Kidney (tissue), 14 donors: ENCODE data around the gene SAMD4A. TPM values are rescaled to one million over a fixed set of nuclear protein-coding genes. Genes with fewer than 3 reads are reported as not detected.
"Not testable (repeated sequence)": the region's sequence is repeated elsewhere in the genome, so short reads cannot be mapped to it uniquely, and the experiment has no call there.

Experiments
- DNase-seq, 5 donors: peaks; one replicate each; pipeline ENCODE4 v3.0.0-alpha.2; 2013 to 2020
- FAIRE-seq: peaks from 2 replicates; lab custom pipeline; 2012; peaks lifted over from hg19 to GRCh38; lab: Jason Lieb, UNC
- H3K27ac ChIP-seq, 2 donors: one replicate each; pipeline ENCODE4 v1.7.0; 2013; ENCODE audit warnings: low read depth in 2 of 2, low read length in 2 of 2, inconsistent platforms in 1 of 2
- H3K27me3 ChIP-seq: one replicate; pipeline ENCODE4 v1.7.1; 2013; ENCODE audit warnings: low read length, inconsistent platforms; ENCODE audit not compliant: control insufficient read depth, insufficient read depth
- H3K36me3 ChIP-seq, 3 donors: one replicate each; pipeline versions ENCODE4 v1.7.0 to v1.7.1; 2013; ENCODE audit warnings: low read length in 3 of 3, control low read depth in 1 of 3, inconsistent platforms in 1 of 3; ENCODE audit not compliant: insufficient read depth in 3 of 3, control insufficient read depth in 2 of 3
- H3K4me1 ChIP-seq, 3 donors: one replicate each; pipeline versions ENCODE4 v1.7.0 to v1.7.1; 2013; ENCODE audit warnings: low read length in 3 of 3, inconsistent platforms in 1 of 3, low read depth in 1 of 3; ENCODE audit not compliant: control insufficient read depth in 2 of 3, insufficient read depth in 2 of 3
- H3K4me3 ChIP-seq, 3 donors: one replicate each; pipeline versions ENCODE4 v1.7.0 to v1.8.1; 2013; ENCODE audit warnings: low read length in 3 of 3, control low read depth in 1 of 3, inconsistent platforms in 1 of 3
- H3K9ac ChIP-seq, 3 donors: one replicate each; pipeline versions ENCODE4 v1.7.0 to v1.7.1; 2013; ENCODE audit warnings: low read length in 3 of 3, control low read depth in 1 of 3, inconsistent platforms in 1 of 3
- H3K9me3 ChIP-seq, 3 donors: one replicate each; pipeline versions ENCODE4 v1.7.0 to v1.7.1; 2013; ENCODE audit warnings: low read length in 3 of 3, control low read depth in 1 of 3, inconsistent platforms in 1 of 3; ENCODE audit not compliant: control insufficient read depth in 2 of 3, insufficient read depth in 1 of 3
- intact Hi-C: fragments of 100-400 bp; cut with DNase I; formaldehyde crosslinking; loops from one replicate; pipeline ENCODE4 v1.11.1; 2022
- polyA plus RNA-seq: library from polyadenylated mRNA; stranded (reverse); fragments of 350-450 nt; fragmentation: Illumina TruSeq; extraction: RNeasy Lipid Tissue Mini Kit (QIAGEN cat#74804); gene quantifications from one replicate; pipeline ENCODE4 v1.2.3, GENCODE V29; 2014; ENCODE audit warnings: low read depth, low replicate concordance; ENCODE audit not compliant: insufficient read depth
- total RNA-seq: library from RNA; stranded (reverse); fragmentation: NEBNext Ultra II Directional; extraction: Animal tissue kit (Norgen Biotek cat#: 25700); gene quantifications from one replicate; pipeline ENCODE4 v1.2.1, GENCODE V29; 2021
- TF ChIP-seq, protein P1 (sequence below): IDR thresholded peaks from 3 replicates; pipeline ENCODE4 v1.5.1; 2012; ENCODE audit warnings: mild to moderate bottlenecking, moderate library complexity, borderline replicate concordance; ENCODE audit not compliant: insufficient read depth; ENCODE audit errors: extremely low read depth
- donor health status: control.
- donor health status: control.
- donor health status: control.
- donor health status: control.
- donor health status: control.
- donor health status: DM: yes; HTN: yes; CAD: no.
- donor health status: Normal renal cell carcinoma (clear cell type).

SAMD4A gene
- total and polyA plus RNA-seq, 2 donors from 2014 or later: 7.4 to 46.5 TPM

DNA sequence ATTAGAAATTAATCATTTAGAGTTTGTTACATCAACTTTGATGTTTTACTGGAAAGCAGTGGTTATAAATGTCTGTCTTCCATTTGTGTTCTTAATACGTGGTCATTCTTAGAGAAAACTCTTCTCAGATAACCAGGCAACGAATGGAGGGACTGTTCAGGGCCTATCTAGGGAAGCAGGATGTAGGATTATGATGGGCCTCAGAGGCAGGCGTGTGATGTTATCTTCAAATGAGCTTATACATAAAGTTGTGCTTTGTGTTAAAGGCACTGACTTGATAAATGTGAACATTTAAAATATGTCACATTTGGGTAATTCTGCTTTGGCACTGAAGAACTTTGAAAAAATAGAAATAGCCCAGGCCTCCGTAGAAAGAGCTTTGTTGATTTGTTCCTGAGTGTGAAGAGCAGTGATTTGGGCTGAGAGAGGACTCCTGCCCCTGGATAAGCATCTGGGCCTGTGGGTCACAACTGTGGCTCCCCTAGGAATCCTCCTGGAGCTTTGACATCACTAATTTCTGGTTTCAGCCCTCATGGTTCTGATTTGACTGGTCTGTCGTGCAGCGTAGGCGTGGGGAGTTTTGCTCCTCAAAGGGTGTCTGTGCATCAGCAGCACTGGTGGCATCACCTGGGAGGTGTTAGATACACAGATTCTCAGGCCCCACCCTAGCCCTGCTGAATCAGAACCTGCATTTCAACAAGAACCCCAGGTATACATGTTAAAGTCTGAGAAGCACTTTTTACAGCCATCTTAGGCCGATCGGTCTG, 55.4 kb downstream of the SAMD4A start:
- DNase-seq (no peak), FAIRE-seq (no peak)
- H3K27ac ChIP-seq: no peak overlapping the region
- TF ChIP-seq, protein P1, sequence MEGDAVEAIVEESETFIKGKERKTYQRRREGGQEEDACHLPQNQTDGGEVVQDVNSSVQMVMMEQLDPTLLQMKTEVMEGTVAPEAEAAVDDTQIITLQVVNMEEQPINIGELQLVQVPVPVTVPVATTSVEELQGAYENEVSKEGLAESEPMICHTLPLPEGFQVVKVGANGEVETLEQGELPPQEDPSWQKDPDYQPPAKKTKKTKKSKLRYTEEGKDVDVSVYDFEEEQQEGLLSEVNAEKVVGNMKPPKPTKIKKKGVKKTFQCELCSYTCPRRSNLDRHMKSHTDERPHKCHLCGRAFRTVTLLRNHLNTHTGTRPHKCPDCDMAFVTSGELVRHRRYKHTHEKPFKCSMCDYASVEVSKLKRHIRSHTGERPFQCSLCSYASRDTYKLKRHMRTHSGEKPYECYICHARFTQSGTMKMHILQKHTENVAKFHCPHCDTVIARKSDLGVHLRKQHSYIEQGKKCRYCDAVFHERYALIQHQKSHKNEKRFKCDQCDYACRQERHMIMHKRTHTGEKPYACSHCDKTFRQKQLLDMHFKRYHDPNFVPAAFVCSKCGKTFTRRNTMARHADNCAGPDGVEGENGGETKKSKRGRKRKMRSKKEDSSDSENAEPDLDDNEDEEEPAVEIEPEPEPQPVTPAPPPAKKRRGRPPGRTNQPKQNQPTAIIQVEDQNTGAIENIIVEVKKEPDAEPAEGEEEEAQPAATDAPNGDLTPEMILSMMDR: no peak
- peaks cover 2 to 13% (median 3%) of the 10 kb centered on the region in 3 donors for H3K4me1 ChIP-seq
- H3K27me3 ChIP-seq: no peaks in the 10 kb centered on the region
- no peaks in the 10 kb centered on the region for H3K36me3 ChIP-seq
- no peaks in the 10 kb centered on the region for H3K9me3 ChIP-seq
- H3K4me3 ChIP-seq: no peak overlapping the region
- H3K9ac ChIP-seq: no peak overlapping the region
- intact Hi-C loops: no loop called here

DNA sequence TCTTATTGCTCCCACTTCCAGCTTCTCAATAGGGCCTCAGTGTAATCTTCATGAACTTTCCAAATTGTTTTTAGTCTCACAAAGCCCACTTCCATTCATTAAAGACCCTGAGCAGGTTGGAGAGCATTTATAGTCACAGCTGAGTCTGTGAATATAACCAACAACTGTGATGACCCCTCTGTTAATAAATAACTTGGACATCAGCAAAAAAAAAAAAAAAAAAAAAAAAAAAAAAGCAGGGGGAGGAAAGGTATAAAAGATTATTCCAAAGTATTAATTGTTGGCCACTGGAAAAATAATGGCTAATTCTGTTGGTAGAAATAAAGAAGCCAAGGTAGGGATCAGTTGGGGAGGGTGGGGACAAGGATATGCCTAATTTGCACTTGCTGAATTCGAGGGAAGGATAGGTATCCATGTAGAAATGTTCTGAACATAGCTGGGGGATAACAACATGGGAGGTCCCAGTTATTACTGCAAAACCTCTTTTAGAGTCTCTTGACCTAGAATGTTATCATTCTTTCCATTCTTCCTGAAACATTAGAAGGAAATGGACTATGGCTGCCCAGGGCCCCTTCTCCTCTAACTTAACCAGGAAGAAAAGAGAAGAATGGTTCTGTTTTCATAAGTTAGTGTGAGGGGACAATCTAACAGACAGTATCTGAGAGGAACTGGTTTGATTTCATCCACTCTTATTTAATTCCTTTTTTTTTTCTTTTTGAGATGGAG, 56.5 kb downstream of the SAMD4A start:
- intact Hi-C loops: no loop called here
- no peaks in the 10 kb centered on the region for H3K9me3 ChIP-seq
- H3K36me3 ChIP-seq: no peaks in the 10 kb centered on the region
- FAIRE-seq: no peak
- DNase-seq: no peak
- no peak overlapping the region for H3K27ac ChIP-seq
- peaks cover 3 to 21% (median 9%) of the 10 kb centered on the region in 3 donors for H3K4me1 ChIP-seq
- TF ChIP-seq, protein P1: no peak
- H3K27me3 ChIP-seq: no peaks in the 10 kb centered on the region
- H3K4me3 ChIP-seq: no peak overlapping the region
- H3K9ac ChIP-seq: no peak overlapping the region

DNA sequence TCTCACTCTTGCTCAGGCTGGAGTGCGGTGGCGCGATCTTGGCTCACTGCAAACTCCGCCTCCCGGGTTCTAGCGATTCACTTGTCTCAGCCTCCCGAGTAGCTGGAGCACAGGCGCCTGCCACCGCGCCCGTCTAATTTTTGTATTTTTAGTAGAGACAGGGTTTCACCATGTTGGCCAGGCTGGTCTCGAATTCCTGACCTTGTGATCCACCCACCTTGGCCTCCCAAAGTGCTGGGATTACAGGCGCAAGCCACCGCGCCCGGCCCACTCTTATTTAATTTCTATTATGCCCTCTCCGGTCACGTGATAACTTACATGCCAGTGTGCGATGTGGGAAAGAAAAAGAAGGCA, 57.1 kb downstream of the SAMD4A start:
- DNase-seq, H3K27me3 ChIP-seq, H3K27ac ChIP-seq, H3K9ac ChIP-seq, intact Hi-C loops, FAIRE-seq, H3K36me3 ChIP-seq, H3K9me3 ChIP-seq, H3K4me3 ChIP-seq: not testable (repeated sequence)
- H3K4me1 ChIP-seq: peaks cover 3 to 22% (median 12%) of the 10 kb centered on the region in 3 donors

DNA sequence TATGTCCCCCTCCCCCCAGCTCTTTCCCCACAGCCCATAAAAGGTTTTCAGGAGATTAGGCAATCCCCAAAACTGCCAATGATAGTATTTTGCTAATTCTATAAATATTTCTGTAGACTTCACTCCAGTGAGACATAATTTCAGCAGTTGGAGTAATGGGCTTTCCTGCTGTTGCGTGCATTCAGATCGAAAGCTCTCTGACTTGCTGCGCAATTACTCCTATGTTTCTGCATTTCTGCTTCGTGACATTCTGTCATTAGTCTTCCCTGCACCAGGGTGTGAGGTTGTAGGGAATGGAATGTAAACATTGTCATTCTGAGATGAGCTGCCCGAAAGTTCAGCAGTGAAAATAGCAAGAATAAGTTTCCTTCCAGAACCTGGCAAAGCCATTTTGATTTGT, 58.2 kb downstream of the SAMD4A start:
- H3K9ac ChIP-seq: no peak overlapping the region
- H3K4me1 ChIP-seq: peaks cover 3 to 22% (median 12%) of the 10 kb centered on the region in 3 donors
- FAIRE-seq: no peak

More for the DNA sequence above, 58.2 kb downstream of the SAMD4A start:
- Histone ChIP-seq H3K27ac (no peak overlapping the region), H3K4me3 (no peak overlapping the region), H3K36me3 (no peaks in the 10 kb centered on the region), H3K27me3 (no peaks in the 10 kb centered on the region), H3K9me3 (no peaks in the 10 kb centered on the region)
- DNase-seq: peak in 1 of 5 donors; percentile 27
- TF ChIP-seq, protein P1: no peak
- intact Hi-C loops: no loop called here
